NCI-H2196 (cell line): Measurements from ENCODE around the gene FADS2.

ENCODE experiments used
- DNase-seq: peaks from one replicate; lab custom pipeline; 2025; ENCODE audit not compliant: unreplicated experiment; lab: John Stamatoyannopoulos, UW

FADS2 gene

GRCh38 chr11:61885166-61885778, 57.2 kb downstream of the FADS2 start:
- DNase-seq: peak; percentile 19

- DNase-seq: no peak
Measured at GRCh38 chr11:61885784-61886580, 57.9 kb downstream of the FADS2 start.

- DNase-seq: no peak
Measured at GRCh38 chr11:61886643-61887042, 58.5 kb downstream of the FADS2 start.

GRCh38 chr11:61887839-61888494, 59.9 kb downstream of the FADS2 start:
- peak; percentile 28 for DNase-seq

GRCh38 chr11:61888590-61888989, 60.5 kb downstream of the FADS2 start:
- DNase-seq: no peak

- no peak for DNase-seq
Measured at GRCh38 chr11:61889831-61890230, 61.7 kb downstream of the FADS2 start.

GRCh38 chr11:61890529-61891330, 62.6 kb downstream of the FADS2 start:
- peak; percentile 25 for DNase-seq

GRCh38 chr11:61891331-61892084, 63.4 kb downstream of the FADS2 start, which contains the start of gene FADS3:
TSS of gene FADS3 (minus strand) at chr11:61891545. CDS start at chr11:61891381, 164 bp downstream.
- DNase-seq: peak; percentile 87

GRCh38 chr11:61892085-61892370, 63.9 kb downstream of the FADS2 start:
- no peak for DNase-seq

GRCh38 chr11:61893981-61894380, 65.9 kb downstream of the FADS2 start:
- peak; percentile 23 for DNase-seq

- no peak for DNase-seq
Measured at GRCh38 chr11:61895046-61895717, 67.1 kb downstream of the FADS2 start.

GRCh38 chr11:61895718-61896059, 67.6 kb downstream of the FADS2 start:
- no peak for DNase-seq

GRCh38 chr11:61896665-61897386, 68.7 kb downstream of the FADS2 start:
- DNase-seq: peak; percentile 30

GRCh38 chr11:61897387-61898246, 69.5 kb downstream of the FADS2 start:
- peak; percentile 72 for DNase-seq

GRCh38 chr11:61898247-61898582, 70.1 kb downstream of the FADS2 start:
- DNase-seq: no peak

- peak; percentile 80 for DNase-seq
Measured at GRCh38 chr11:61899146-61899841, 71.2 kb downstream of the FADS2 start.

GRCh38 chr11:61900251-61900650, 72.2 kb downstream of the FADS2 start:
- DNase-seq: no peak

GRCh38 chr11:61901397-61901796, 73.3 kb downstream of the FADS2 start:
- DNase-seq: no peak
